Ishikawa (cell line): ENCODE data around the gene SNAPIN.

Source experiments
- CEBPB ChIP-seq: IDR thresholded peaks from 2 replicates; pipeline ENCODE4 v1.6.1; 2012
- EP300 ChIP-seq: IDR thresholded peaks from 2 replicates; pipeline ENCODE4 v1.6.1; 2012; ENCODE audit warnings: borderline replicate concordance
- RAD21 ChIP-seq: IDR thresholded peaks from 2 replicates; pipeline ENCODE4 v1.6.1; 2012; ENCODE audit warnings: low read depth
- TCF12 ChIP-seq: IDR thresholded peaks from 2 replicates; pipeline ENCODE4 v1.6.1; 2012; ENCODE audit warnings: low read depth
- YY1 ChIP-seq: IDR thresholded peaks from 2 replicates; pipeline ENCODE4 v1.6.1; 2012; ENCODE audit warnings: low read depth
- ZBTB7A ChIP-seq: IDR thresholded peaks from 2 replicates; pipeline ENCODE4 v1.6.1; 2012; ENCODE audit warnings: low read depth
- TF ChIP-seq, protein P1 (sequence below): IDR thresholded peaks from 2 replicates; pipeline ENCODE4 v1.6.1; 2012; ENCODE audit warnings: low read depth, mild to moderate bottlenecking
- TF ChIP-seq, protein P2 (sequence below): IDR thresholded peaks from 2 replicates; pipeline ENCODE4 v1.6.1; 2012

DNA sequence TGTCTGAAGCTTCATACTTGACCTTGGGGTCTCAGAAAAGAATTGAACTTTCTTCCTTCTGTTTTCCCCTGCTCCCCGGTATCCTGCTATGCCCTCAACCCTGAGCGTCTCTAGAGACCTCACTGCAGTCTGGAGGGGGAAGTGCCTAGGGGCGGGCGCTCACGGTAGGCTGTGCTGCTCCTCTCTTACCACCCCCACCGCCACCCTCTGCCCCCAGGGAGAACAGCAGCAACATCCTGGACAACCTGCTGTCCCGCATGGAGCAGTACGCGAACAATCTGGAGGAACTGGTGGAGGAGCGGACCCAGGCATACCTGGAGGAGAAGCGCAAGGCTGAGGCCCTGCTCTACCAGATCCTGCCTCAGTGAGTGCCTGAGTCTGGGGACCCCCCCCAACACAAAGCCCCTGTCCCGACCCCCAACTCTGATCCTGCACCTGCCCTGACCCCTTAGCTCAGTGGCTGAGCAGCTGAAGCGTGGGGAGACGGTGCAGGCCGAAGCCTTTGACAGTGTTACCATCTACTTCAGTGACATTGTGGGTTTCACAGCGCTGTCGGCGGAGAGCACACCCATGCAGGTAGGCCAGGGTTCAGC lies 30.3 kb downstream of the SNAPIN start:
- no peak for TF ChIP-seq RAD21
- TF ChIP-seq CEBPB = no peak
- no peak for TF ChIP-seq ZBTB7A
- TF ChIP-seq YY1 = no peak
- TF ChIP-seq TCF12 = no peak
- TF ChIP-seq, protein P1, sequence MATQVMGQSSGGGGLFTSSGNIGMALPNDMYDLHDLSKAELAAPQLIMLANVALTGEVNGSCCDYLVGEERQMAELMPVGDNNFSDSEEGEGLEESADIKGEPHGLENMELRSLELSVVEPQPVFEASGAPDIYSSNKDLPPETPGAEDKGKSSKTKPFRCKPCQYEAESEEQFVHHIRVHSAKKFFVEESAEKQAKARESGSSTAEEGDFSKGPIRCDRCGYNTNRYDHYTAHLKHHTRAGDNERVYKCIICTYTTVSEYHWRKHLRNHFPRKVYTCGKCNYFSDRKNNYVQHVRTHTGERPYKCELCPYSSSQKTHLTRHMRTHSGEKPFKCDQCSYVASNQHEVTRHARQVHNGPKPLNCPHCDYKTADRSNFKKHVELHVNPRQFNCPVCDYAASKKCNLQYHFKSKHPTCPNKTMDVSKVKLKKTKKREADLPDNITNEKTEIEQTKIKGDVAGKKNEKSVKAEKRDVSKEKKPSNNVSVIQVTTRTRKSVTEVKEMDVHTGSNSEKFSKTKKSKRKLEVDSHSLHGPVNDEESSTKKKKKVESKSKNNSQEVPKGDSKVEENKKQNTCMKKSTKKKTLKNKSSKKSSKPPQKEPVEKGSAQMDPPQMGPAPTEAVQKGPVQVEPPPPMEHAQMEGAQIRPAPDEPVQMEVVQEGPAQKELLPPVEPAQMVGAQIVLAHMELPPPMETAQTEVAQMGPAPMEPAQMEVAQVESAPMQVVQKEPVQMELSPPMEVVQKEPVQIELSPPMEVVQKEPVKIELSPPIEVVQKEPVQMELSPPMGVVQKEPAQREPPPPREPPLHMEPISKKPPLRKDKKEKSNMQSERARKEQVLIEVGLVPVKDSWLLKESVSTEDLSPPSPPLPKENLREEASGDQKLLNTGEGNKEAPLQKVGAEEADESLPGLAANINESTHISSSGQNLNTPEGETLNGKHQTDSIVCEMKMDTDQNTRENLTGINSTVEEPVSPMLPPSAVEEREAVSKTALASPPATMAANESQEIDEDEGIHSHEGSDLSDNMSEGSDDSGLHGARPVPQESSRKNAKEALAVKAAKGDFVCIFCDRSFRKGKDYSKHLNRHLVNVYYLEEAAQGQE = no peak
- TF ChIP-seq EP300 = no peak
- TF ChIP-seq, protein P2, sequence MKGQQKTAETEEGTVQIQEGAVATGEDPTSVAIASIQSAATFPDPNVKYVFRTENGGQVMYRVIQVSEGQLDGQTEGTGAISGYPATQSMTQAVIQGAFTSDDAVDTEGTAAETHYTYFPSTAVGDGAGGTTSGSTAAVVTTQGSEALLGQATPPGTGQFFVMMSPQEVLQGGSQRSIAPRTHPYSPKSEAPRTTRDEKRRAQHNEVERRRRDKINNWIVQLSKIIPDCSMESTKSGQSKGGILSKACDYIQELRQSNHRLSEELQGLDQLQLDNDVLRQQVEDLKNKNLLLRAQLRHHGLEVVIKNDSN = no peak
